GM12878 (cell line): ENCODE measurements around the gene SLC25A39. TPM values are rescaled to one million over a fixed set of nuclear protein-coding genes. Genes with fewer than 3 reads are reported as not detected.

Experiments
- ASH2L ChIP-seq: fragments of 300-600, 200-600 bp; sonication (generic); IDR thresholded peaks from 2 replicates; pipeline ENCODE4 v1.6.1; 2017; ENCODE audit warnings: low read depth, mild to moderate bottlenecking, borderline replicate concordance
- ATF2 ChIP-seq: IDR thresholded peaks from 2 replicates; pipeline ENCODE4 v1.6.1; 2012; ENCODE audit warnings: low read length, inconsistent platforms
- BMI1 ChIP-seq: fragments of 450-650 bp; IDR thresholded peaks from 2 replicates; pipeline ENCODE4 v1.6.1; 2016; ENCODE audit warnings: mild to moderate bottlenecking, moderate library complexity, borderline replicate concordance
- CEBPB ChIP-seq, 2 experiments: fragments of 150-350 bp in 1 of 2; IDR thresholded peaks; 2 replicates each; pipeline ENCODE4 v1.6.1; 2012 to 2014; ENCODE audit warnings: low read depth in 2 of 2, low read length in 2 of 2, borderline replicate concordance in 1 of 2, inconsistent platforms in 1 of 2
- CHD1 ChIP-seq: IDR thresholded peaks from 2 replicates; pipeline ENCODE4 v1.6.1; 2012; ENCODE audit warnings: low read depth, low read length, improper control_type of control experiment
- DPF2 ChIP-seq: fragments of 450-650 bp; IDR thresholded peaks from 2 replicates; pipeline ENCODE4 v1.6.1; 2017; ENCODE audit warnings: mild to moderate bottlenecking
- ESRRA ChIP-seq: IDR thresholded peaks from 2 replicates; pipeline ENCODE4 v1.6.1; 2012; ENCODE audit warnings: mild to moderate bottlenecking, low read length, improper control_type of control experiment
- FOXK2 ChIP-seq: fragments of 450-650 bp; IDR thresholded peaks from 2 replicates; pipeline ENCODE4 v1.6.1; 2017; ENCODE audit warnings: mild to moderate bottlenecking, moderate library complexity
- GATAD2B ChIP-seq: fragments of 450-650 bp; conservative IDR thresholded peaks from 2 replicates; pipeline ENCODE4 v1.6.1; 2017; ENCODE audit warnings: low read depth, mild to moderate bottlenecking, moderate library complexity
- HDAC6 ChIP-seq: fragments of 200-600 bp; sonication (generic); IDR thresholded peaks from one replicate; pipeline ENCODE4 v1.8.0; 2017; ENCODE audit warnings: antibody characterized with exemption; ENCODE audit not compliant: unreplicated experiment
- NFIC ChIP-seq: IDR thresholded peaks from 2 replicates; pipeline ENCODE4 v1.6.1; 2012; ENCODE audit warnings: low read depth, mild to moderate bottlenecking, inconsistent platforms, low read length, moderate library complexity
- NRF1 ChIP-seq: conservative IDR thresholded peaks from 2 replicates; pipeline ENCODE4 v1.6.1; 2011; ENCODE audit warnings: mild to moderate bottlenecking, low read depth, low read length, improper control_type of control experiment
- PKNOX1 ChIP-seq: fragments of 450-650 bp; IDR thresholded peaks from 2 replicates; pipeline ENCODE4 v1.6.1; 2016; ENCODE audit warnings: mild to moderate bottlenecking
- POLR2AphosphoS5 ChIP-seq: IDR thresholded peaks from 2 replicates; pipeline ENCODE4 v1.6.1; 2011; ENCODE audit warnings: mild to moderate bottlenecking, low read length, inconsistent platforms
- POU2F2 ChIP-seq: IDR thresholded peaks from 3 replicates; pipeline ENCODE4 v1.6.1; 2011; ENCODE audit warnings: low read depth, mild to moderate bottlenecking, low read length, borderline replicate concordance
- RCOR1 ChIP-seq: conservative IDR thresholded peaks from 2 replicates; pipeline ENCODE4 v1.6.1; 2012; ENCODE audit warnings: low read depth, low read length, improper control_type of control experiment
- RELA ChIP-seq: fragments of 450-650 bp; IDR thresholded peaks from 2 replicates; pipeline ENCODE4 v1.8.0; 2014; ENCODE audit warnings: borderline replicate concordance; ENCODE audit not compliant: partially characterized antibody
- SRF ChIP-seq, 2 experiments: IDR thresholded peaks; 2 replicates each; pipeline ENCODE4 v1.6.1; 2011; ENCODE audit warnings: low read depth in 2 of 2, low read length in 2 of 2, mild to moderate bottlenecking in 1 of 2, moderate library complexity in 1 of 2
- STAT3 ChIP-seq: IDR thresholded peaks from 2 replicates; pipeline ENCODE4 v1.6.1; 2011; ENCODE audit warnings: low read depth, low read length, improper control_type of control experiment
- TAF1 ChIP-seq: IDR thresholded peaks from 2 replicates; pipeline ENCODE4 v1.6.1; 2011; ENCODE audit warnings: mild to moderate bottlenecking, low read depth, low read length, borderline replicate concordance
- TBL1XR1 ChIP-seq: IDR thresholded peaks from 2 replicates; pipeline ENCODE4 v1.6.1; 2012; ENCODE audit warnings: low read depth, low read length, improper control_type of control experiment
- WRNIP1 ChIP-seq: IDR thresholded peaks from 2 replicates; pipeline ENCODE4 v1.6.1; 2011; ENCODE audit warnings: low read depth, low read length, improper control_type of control experiment, borderline replicate concordance
- ZBTB33 ChIP-seq: fragments of 450-650 bp; IDR thresholded peaks from 2 replicates; pipeline ENCODE4 v1.6.1; 2017; ENCODE audit warnings: mild to moderate bottlenecking
- polyA plus RNA-seq, 11 experiments: library from polyadenylated mRNA; depleted of rRNA in 4 of 11; unstranded in 6 of 11; stranded (reverse) in 5 of 11; fragments of >200 nt; fragmentation: Nextera tagmentation in 4 of 11; fragmentation: Illumina TruSeq in 1 of 11; extraction: Ambion mirVana in 4 of 11; extraction: Trizol in 1 of 11; gene quantifications; 1 replicate in 1 of 11; 2 replicates in 10 of 11; pipeline versions ENCODE4 v1.2.1 to v1.2.3, GENCODE V29; 2011 to 2016; ENCODE audit warnings: inconsistent platforms in 2 of 11, missing spikeins in 2 of 11, low read depth in 1 of 11
- total RNA-seq, 4 experiments: library from RNA; depleted of rRNA in 3 of 4; stranded (reverse); fragments of >200 nt in 3 of 4; fragmentation: Illumina TruSeq in 1 of 4; extraction: Trizol in 1 of 4; gene quantifications; 2 replicates each; pipeline versions ENCODE4 v1.2.1 to v1.2.3, GENCODE V29; 2013 to 2021
- TF ChIP-seq, protein P1 (sequence below): IDR thresholded peaks from 2 replicates; pipeline ENCODE4 v1.6.1; 2011; ENCODE audit warnings: low read depth, low read length, improper control_type of control experiment, borderline replicate concordance
- TF ChIP-seq, protein P2 (sequence below): fragments of 150-350 bp; IDR thresholded peaks from 2 replicates; pipeline ENCODE4 v1.6.1; 2014; ENCODE audit warnings: mild to moderate bottlenecking, low read depth, low read length

Gene SLC25A39
- total and polyA plus RNA-seq, 10 of the 15 experiments (the other 5 are each of a cell fraction or from before 2014, with no cell fraction given): 3.5 to 270 (median 150) TPM

DNA sequence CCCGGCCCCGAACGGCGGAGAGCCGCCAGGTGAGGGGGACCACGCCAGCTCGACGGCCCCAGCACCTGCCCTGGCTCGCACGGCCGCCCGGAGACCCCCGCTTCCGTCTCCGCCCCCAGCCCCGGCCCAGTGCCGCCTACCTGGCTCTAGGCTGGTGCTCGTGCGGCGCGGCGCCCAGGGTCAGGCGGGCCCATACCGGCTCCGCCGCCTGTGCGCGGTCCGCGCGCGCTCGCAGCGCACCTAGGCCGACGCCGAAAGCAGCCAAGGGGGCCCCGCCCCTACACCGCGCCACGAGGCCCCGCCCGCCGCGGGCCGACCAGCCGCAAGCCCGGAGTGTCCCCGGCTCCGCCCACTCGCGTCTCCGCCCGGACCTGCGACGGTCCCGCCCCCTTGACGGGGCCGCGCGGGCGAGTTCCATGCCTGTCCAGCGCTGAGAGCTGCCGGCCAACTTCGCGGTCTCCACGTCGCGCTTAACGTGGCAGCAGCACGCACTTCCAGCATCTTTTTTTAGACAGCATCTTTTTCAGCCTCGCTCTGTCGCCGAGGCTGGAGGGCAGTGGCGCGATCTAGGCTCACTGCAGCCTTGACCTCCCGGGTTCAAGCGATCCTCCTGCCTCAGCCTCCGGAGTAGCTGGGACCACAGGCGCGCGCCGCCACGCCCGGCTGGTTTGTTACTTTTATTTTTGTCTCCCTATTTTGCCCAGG lies at the start of gene SLC25A39 (continued):
- TF ChIP-seq, protein P1, sequence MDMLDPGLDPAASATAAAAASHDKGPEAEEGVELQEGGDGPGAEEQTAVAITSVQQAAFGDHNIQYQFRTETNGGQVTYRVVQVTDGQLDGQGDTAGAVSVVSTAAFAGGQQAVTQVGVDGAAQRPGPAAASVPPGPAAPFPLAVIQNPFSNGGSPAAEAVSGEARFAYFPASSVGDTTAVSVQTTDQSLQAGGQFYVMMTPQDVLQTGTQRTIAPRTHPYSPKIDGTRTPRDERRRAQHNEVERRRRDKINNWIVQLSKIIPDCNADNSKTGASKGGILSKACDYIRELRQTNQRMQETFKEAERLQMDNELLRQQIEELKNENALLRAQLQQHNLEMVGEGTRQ: no peak
- no peak for TF ChIP-seq RCOR1
- no peak for TF ChIP-seq ATF2
- no peak for TF ChIP-seq WRNIP1
- TF ChIP-seq POU2F2: peak; percentile 70; the same call in 2 of the 3 replicates
- TF ChIP-seq, protein P2, sequence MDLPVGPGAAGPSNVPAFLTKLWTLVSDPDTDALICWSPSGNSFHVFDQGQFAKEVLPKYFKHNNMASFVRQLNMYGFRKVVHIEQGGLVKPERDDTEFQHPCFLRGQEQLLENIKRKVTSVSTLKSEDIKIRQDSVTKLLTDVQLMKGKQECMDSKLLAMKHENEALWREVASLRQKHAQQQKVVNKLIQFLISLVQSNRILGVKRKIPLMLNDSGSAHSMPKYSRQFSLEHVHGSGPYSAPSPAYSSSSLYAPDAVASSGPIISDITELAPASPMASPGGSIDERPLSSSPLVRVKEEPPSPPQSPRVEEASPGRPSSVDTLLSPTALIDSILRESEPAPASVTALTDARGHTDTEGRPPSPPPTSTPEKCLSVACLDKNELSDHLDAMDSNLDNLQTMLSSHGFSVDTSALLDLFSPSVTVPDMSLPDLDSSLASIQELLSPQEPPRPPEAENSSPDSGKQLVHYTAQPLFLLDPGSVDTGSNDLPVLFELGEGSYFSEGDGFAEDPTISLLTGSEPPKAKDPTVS: no peak
- no peak for TF ChIP-seq SRF (IDR thresholded peaks at IDR 0.05; ENCODE audit: low read depth in 2 of 2, low read length in 2 of 2)
- no peak for TF ChIP-seq ESRRA
- TF ChIP-seq FOXK2: no peak
- TF ChIP-seq TAF1: no peak
- TF ChIP-seq ZBTB33: no peak
- peak; percentile 77 for TF ChIP-seq DPF2
- TF ChIP-seq STAT3: no peak
- peak; percentile 22; the same call in 1 of the 2 replicates for TF ChIP-seq NRF1
- TF ChIP-seq NFIC: no peak
- peak; percentile 74 for TF ChIP-seq RELA
- peak; percentile 67; the same call in 1 of the 2 replicates for TF ChIP-seq GATAD2B
- peak; percentile 10 for TF ChIP-seq HDAC6
- TF ChIP-seq BMI1: no peak
- TF ChIP-seq TBL1XR1: no peak
- no peak for TF ChIP-seq CHD1
- no peak; the same call in 1 of the 2 replicates for TF ChIP-seq ASH2L
- peak; percentile 41; the same call in 1 of the 2 replicates for TF ChIP-seq POLR2AphosphoS5
- no peak; the same call in 1 of the 2 replicates for TF ChIP-seq PKNOX1
- TF ChIP-seq CEBPB (IDR thresholded peaks at IDR 0.05; ENCODE audit: borderline replicate concordance in 1 of 2, low read depth in 2 of 2, low read length in 2 of 2): no peak
